KMS-11 (cell line): ENCODE measurements around the gene OR52N5.

Experiments
- H2AFZ ChIP-seq: fragments of 200-600 bp; sonication (generic); 2 replicates; pipeline ENCODE4 v1.6.1; 2016; ENCODE audit warnings: antibody characterized with exemption, mixed run types, low read depth
- H3K27ac ChIP-seq: fragments of 200-600 bp; sonication (generic); 2 replicates; pipeline ENCODE4 v1.6.1; 2016; ENCODE audit warnings: mild to moderate bottlenecking, mixed run types
- H3K27me3 ChIP-seq: fragments of 200-600 bp; sonication (generic); 2 replicates; pipeline ENCODE4 v1.6.1; 2017; ENCODE audit warnings: mild to moderate bottlenecking, low read depth, mixed run types, moderate library complexity; ENCODE audit not compliant: insufficient read depth
- H3K36me3 ChIP-seq: fragments of 200-600 bp; sonication (generic); 2 replicates; pipeline ENCODE4 v1.6.1; 2017; ENCODE audit warnings: mild to moderate bottlenecking, mixed run types; ENCODE audit not compliant: insufficient read depth
- H3K4me1 ChIP-seq: fragments of 200-600 bp; sonication (generic); 2 replicates; pipeline ENCODE4 v1.6.1; 2016; ENCODE audit warnings: mild to moderate bottlenecking, low read depth, mixed run types; ENCODE audit not compliant: poor library complexity, severe bottlenecking
- H3K4me2 ChIP-seq: fragments of 200-600 bp; sonication (generic); 2 replicates; pipeline ENCODE4 v1.7.0; 2016; ENCODE audit warnings: mild to moderate bottlenecking, mixed run types
- H3K4me3 ChIP-seq: fragments of 200-600 bp; sonication (generic); IDR thresholded peaks from 2 replicates; pipeline ENCODE4 v1.6.1; 2017; ENCODE audit warnings: low read depth, low read length, mixed read lengths; ENCODE audit not compliant: insufficient read depth
- H3K79me2 ChIP-seq: fragments of 200-600 bp; sonication (generic); 2 replicates; pipeline ENCODE4 v1.6.1; 2016; ENCODE audit warnings: low read depth, mixed run types; ENCODE audit not compliant: insufficient read depth
- H3K9ac ChIP-seq: fragments of 200-600 bp; sonication (generic); 2 replicates; pipeline ENCODE4 v1.6.1; 2016; ENCODE audit warnings: mild to moderate bottlenecking, mixed run types
- H4K20me1 ChIP-seq: fragments of 200-600 bp; sonication (generic); 2 replicates; pipeline ENCODE4 v1.6.1; 2016; ENCODE audit warnings: mild to moderate bottlenecking, mixed run types; ENCODE audit not compliant: insufficient read depth
- TF ChIP-seq, protein P1 (sequence below): fragments of 200-600 bp; sonication (generic); conservative IDR thresholded peaks from 2 replicates; pipeline ENCODE4 v1.6.1; 2017; ENCODE audit warnings: low read depth, mild to moderate bottlenecking, antibody characterized with exemption, low read length, moderate library complexity, mixed read lengths

The OR52N5 gene

GRCh38 chr11:5803982-5804381, 20.8 kb upstream of the OR52N5 start:
- H2AFZ ChIP-seq: no peak overlapping the region
- no peak overlapping the region for H3K4me3 ChIP-seq
- TF ChIP-seq, protein P1, sequence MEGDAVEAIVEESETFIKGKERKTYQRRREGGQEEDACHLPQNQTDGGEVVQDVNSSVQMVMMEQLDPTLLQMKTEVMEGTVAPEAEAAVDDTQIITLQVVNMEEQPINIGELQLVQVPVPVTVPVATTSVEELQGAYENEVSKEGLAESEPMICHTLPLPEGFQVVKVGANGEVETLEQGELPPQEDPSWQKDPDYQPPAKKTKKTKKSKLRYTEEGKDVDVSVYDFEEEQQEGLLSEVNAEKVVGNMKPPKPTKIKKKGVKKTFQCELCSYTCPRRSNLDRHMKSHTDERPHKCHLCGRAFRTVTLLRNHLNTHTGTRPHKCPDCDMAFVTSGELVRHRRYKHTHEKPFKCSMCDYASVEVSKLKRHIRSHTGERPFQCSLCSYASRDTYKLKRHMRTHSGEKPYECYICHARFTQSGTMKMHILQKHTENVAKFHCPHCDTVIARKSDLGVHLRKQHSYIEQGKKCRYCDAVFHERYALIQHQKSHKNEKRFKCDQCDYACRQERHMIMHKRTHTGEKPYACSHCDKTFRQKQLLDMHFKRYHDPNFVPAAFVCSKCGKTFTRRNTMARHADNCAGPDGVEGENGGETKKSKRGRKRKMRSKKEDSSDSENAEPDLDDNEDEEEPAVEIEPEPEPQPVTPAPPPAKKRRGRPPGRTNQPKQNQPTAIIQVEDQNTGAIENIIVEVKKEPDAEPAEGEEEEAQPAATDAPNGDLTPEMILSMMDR: no peak
- no peaks in the 10 kb centered on the region for H3K27me3 ChIP-seq
- H3K4me2 ChIP-seq: no peak overlapping the region
- no peaks in the 10 kb centered on the region for H3K4me1 ChIP-seq
- no peak overlapping the region for H3K27ac ChIP-seq
- no peaks in the 10 kb centered on the region for H3K79me2 ChIP-seq
- no peak overlapping the region for H3K9ac ChIP-seq
- H4K20me1 ChIP-seq: no peaks in the 10 kb centered on the region
- H3K36me3 ChIP-seq: no peaks in the 10 kb centered on the region

DNA sequence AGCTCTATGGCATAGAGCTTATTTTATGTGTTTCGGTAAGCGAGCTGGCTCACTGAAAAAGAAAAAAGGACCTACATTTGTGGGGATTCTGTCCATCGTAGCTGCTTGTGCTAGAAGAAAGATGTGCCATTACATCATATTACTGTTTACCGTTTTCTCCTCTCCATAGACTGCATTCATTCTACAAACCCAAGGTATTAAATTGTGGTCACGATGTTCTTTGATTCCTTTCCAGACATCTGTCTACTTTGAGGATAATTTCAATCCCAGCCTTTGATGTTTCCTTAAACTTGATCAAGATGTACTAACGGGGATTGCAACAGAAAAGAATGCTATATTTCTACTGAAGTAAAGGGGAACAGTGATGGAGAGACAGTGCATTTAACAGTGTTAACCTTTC, 13.4 kb upstream of the OR52N5 start:
- H3K9ac ChIP-seq: no peak overlapping the region

DNA sequence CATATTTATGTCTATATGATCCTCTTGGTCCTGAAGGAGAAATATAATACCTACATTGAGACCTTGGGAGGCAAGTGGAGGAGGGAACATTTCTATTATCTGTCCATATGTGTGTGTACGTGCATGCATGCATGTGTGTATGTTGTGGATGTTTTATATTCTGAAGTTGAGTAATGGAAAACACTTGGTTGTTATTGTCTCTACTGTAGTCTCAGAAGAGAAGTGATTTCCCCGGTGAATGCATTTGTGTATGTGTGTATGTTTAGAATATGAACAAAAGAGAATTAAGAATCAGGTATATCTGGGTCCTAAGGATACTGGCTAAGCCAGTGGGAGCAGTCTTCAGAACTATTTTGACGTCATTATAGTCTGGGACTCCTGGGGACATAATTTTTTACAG, 8.0 kb upstream of the OR52N5 start, which contains the start of gene OR52N1:
Gene OR52N1, minus strand, starts transcription at position 101 of the 400 bp plus-strand sequence. CDS start 2,449 bp downstream, outside the sequence.
- no peak within 1 kb of the TSS for H2AFZ ChIP-seq
- H3K4me1 ChIP-seq: no peaks in the 10 kb centered on the region
- H3K27ac ChIP-seq: no peak within 1 kb of the TSS
- TF ChIP-seq, protein P1: no peak
- no peaks in the 10 kb centered on the region for H4K20me1 ChIP-seq
- H3K9ac ChIP-seq: no peak within 1 kb of the TSS
- H3K79me2 ChIP-seq: no peaks in the 10 kb centered on the region
- H3K27me3 ChIP-seq: no peaks in the 10 kb centered on the region
- H3K36me3 ChIP-seq: no peaks in the 10 kb centered on the region
- H3K4me3 ChIP-seq: no peak within 1 kb of the TSS
- H3K4me2 ChIP-seq: no peak within 1 kb of the TSS

More for the DNA sequence above, 13.4 kb upstream of the OR52N5 start:
- Histone ChIP-seq H3K79me2 (no peaks in the 10 kb centered on the region), H3K4me1 (no peaks in the 10 kb centered on the region), H3K27ac (no peak overlapping the region), H3K36me3 (no peaks in the 10 kb centered on the region), H4K20me1 (no peaks in the 10 kb centered on the region), H3K4me3 (no peak overlapping the region), H2AFZ (no peak overlapping the region), H3K27me3 (no peaks in the 10 kb centered on the region), H3K4me2 (no peak overlapping the region)
- TF ChIP-seq, protein P1: no peak

DNA sequence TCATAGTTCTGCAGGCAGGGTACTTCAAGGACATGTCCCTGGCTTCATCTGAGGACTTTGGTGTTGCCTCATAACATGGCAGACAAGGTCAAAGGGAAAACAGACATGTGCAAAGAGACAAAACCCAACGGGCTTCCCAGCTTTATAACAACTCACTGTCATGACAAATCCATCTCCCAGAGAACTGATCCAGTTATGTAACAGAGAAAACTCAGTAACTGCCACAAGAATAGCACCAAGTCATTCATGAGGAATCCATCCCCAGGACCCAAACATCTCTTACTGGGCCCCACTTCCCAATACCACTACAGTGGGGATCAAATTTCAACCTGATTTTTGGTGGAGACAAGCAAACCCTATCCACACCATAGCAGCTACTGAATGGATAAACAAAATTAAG, 16.1 kb downstream of the OR52N5 start:
- Histone ChIP-seq H3K79me2 (no peaks in the 10 kb centered on the region), H3K27me3 (no peaks in the 10 kb centered on the region), H3K27ac (no peak overlapping the region), H3K4me3 (no peak overlapping the region), H3K4me2 (no peak overlapping the region), H3K4me1 (no peaks in the 10 kb centered on the region), H4K20me1 (no peaks in the 10 kb centered on the region), H3K9ac (no peak overlapping the region), H2AFZ (no peak overlapping the region), H3K36me3 (no peaks in the 10 kb centered on the region)
- TF ChIP-seq, protein P1: no peak
